KMS-11 (cell line): ENCODE measurements around the gene MACROD1.

Experiments
- H2AFZ ChIP-seq: fragments of 200-600 bp; sonication (generic); 2 replicates; pipeline ENCODE4 v1.6.1; 2016; ENCODE audit warnings: antibody characterized with exemption, mixed run types, low read depth
- H3K27ac ChIP-seq: fragments of 200-600 bp; sonication (generic); 2 replicates; pipeline ENCODE4 v1.6.1; 2016; ENCODE audit warnings: mild to moderate bottlenecking, mixed run types
- H3K27me3 ChIP-seq: fragments of 200-600 bp; sonication (generic); 2 replicates; pipeline ENCODE4 v1.6.1; 2017; ENCODE audit warnings: mild to moderate bottlenecking, low read depth, mixed run types, moderate library complexity; ENCODE audit not compliant: insufficient read depth
- H3K36me3 ChIP-seq: fragments of 200-600 bp; sonication (generic); 2 replicates; pipeline ENCODE4 v1.6.1; 2017; ENCODE audit warnings: mild to moderate bottlenecking, mixed run types; ENCODE audit not compliant: insufficient read depth
- H3K4me1 ChIP-seq: fragments of 200-600 bp; sonication (generic); 2 replicates; pipeline ENCODE4 v1.6.1; 2016; ENCODE audit warnings: mild to moderate bottlenecking, low read depth, mixed run types; ENCODE audit not compliant: poor library complexity, severe bottlenecking
- H3K4me2 ChIP-seq: fragments of 200-600 bp; sonication (generic); 2 replicates; pipeline ENCODE4 v1.7.0; 2016; ENCODE audit warnings: mild to moderate bottlenecking, mixed run types
- H3K4me3 ChIP-seq: fragments of 200-600 bp; sonication (generic); IDR thresholded peaks from 2 replicates; pipeline ENCODE4 v1.6.1; 2017; ENCODE audit warnings: low read depth, low read length, mixed read lengths; ENCODE audit not compliant: insufficient read depth
- H3K79me2 ChIP-seq: fragments of 200-600 bp; sonication (generic); 2 replicates; pipeline ENCODE4 v1.6.1; 2016; ENCODE audit warnings: low read depth, mixed run types; ENCODE audit not compliant: insufficient read depth
- H3K9ac ChIP-seq: fragments of 200-600 bp; sonication (generic); 2 replicates; pipeline ENCODE4 v1.6.1; 2016; ENCODE audit warnings: mild to moderate bottlenecking, mixed run types
- H4K20me1 ChIP-seq: fragments of 200-600 bp; sonication (generic); 2 replicates; pipeline ENCODE4 v1.6.1; 2016; ENCODE audit warnings: mild to moderate bottlenecking, mixed run types; ENCODE audit not compliant: insufficient read depth
- TF ChIP-seq, protein P1 (sequence below): fragments of 200-600 bp; sonication (generic); conservative IDR thresholded peaks from 2 replicates; pipeline ENCODE4 v1.6.1; 2017; ENCODE audit warnings: low read depth, mild to moderate bottlenecking, antibody characterized with exemption, low read length, moderate library complexity, mixed read lengths

MACROD1 gene

DNA sequence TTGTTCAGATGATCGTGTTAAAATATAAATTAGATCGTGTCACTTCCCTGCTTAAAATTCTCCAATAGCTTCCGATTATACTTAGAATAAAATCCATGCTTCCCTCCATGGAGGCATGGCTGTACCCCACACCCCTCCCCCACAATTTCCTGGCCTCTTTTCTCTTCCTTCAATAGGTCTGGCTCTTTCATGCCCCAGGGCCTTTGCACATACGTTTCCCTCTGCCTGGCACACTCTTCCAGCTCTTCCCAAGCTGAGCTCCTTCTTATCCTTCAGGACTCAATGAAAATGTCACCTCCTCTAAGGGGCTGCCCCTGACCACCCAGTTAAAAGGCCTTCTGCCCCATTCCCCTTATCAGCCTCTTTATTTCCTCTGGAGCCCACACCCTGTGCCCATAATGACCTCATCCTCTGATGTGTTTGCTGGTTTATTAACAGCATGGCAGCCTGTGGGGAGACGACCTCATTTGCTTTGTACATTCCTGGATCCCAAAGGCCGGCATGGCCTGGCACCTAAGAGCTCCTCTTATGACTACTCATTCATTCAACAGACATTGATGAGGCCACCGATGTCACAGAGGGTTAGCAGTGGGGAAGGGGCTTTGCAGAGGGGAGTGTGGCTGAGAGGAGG lies 139.2 kb downstream of the MACROD1 start:
- Histone ChIP-seq H3K4me2 (no peak overlapping the region), H3K9ac (no peak overlapping the region), H3K79me2 (no peaks in the 10 kb centered on the region), H3K36me3 (no peaks in the 10 kb centered on the region), H3K27ac (no peak overlapping the region), H3K4me3 (no peak overlapping the region), H3K27me3 (no peaks in the 10 kb centered on the region), H4K20me1 (no peaks in the 10 kb centered on the region), H2AFZ (no peak overlapping the region), H3K4me1 (peaks cover 11% of the 10 kb centered on the region)
- TF ChIP-seq, protein P1, sequence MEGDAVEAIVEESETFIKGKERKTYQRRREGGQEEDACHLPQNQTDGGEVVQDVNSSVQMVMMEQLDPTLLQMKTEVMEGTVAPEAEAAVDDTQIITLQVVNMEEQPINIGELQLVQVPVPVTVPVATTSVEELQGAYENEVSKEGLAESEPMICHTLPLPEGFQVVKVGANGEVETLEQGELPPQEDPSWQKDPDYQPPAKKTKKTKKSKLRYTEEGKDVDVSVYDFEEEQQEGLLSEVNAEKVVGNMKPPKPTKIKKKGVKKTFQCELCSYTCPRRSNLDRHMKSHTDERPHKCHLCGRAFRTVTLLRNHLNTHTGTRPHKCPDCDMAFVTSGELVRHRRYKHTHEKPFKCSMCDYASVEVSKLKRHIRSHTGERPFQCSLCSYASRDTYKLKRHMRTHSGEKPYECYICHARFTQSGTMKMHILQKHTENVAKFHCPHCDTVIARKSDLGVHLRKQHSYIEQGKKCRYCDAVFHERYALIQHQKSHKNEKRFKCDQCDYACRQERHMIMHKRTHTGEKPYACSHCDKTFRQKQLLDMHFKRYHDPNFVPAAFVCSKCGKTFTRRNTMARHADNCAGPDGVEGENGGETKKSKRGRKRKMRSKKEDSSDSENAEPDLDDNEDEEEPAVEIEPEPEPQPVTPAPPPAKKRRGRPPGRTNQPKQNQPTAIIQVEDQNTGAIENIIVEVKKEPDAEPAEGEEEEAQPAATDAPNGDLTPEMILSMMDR = no peak

DNA sequence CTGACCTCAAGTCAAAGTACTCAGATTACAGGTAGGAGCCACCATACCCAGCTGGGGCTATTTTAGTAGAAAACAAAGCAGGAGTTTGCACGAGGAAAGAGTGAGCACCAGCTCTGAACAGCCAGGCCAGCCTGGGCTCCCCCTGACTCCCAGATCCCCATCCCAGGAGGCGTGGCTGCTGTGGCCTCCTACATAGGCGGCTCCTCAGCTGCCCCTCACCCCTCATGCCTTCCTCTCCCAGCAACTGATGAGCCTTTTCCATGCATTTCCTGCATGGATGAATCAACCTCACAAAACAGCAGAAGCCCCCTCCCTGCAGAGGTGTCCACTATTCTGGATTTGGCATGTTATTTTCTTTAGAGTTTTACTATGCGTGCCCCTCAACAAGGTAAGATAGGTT lies 140.7 kb downstream of the MACROD1 start:
- no peaks in the 10 kb centered on the region for H3K27me3 ChIP-seq
- no peak overlapping the region for H2AFZ ChIP-seq
- H3K27ac ChIP-seq = no peak overlapping the region
- peaks cover 11% of the 10 kb centered on the region for H3K4me1 ChIP-seq
- no peak overlapping the region for H3K9ac ChIP-seq
- H3K4me2 ChIP-seq = no peak overlapping the region
- H3K4me3 ChIP-seq = no peak overlapping the region
- TF ChIP-seq, protein P1 = no peak
- H3K36me3 ChIP-seq = no peaks in the 10 kb centered on the region
- H4K20me1 ChIP-seq = no peaks in the 10 kb centered on the region
- H3K79me2 ChIP-seq = no peaks in the 10 kb centered on the region

DNA sequence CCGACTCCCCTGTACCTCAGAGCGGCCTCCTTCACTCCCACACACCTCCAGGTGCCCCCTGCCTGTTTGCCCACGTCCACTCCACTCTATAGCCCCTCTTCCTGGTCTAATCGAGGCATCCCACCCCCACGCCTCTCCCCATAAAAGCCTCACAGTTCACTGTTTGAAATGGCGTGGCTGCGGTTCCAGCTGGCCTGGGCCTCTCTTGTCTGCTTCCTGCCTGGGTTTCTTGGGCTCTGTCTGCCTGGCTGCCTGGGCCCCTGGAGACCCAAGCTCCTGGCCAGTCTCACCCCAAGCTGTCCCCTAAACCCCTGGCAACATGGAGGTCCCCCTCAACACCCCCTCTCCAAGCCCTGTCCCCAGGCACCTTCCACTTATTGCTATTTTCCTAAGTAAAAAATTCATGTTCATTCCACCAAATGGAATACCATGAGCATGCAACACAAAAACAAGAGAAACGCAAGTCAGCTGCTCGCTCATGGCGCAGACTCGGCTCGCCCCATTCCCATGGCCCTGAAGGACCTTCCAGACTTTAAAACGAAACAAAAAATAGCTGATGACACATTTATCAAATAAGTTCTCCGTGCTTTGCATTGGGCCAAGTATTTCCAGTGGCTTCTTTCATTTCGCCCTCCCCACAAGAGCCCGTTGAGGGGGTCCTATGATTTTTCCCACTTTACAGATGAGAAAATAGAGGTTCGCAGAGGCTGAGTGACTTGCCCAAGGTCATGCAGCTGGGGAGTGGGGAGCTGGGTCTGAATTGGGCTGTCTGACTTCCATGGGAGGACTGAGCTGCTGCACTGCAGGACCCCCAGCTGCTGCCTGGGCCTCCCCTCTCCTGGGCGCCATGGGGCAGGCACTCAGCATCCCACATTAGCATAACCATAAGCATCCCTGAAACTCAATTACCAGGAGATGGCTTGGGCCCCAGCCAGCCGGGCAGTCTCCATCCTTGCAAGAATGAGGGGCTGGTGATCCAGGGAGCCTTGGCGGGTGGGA lies 141.9 kb downstream of the MACROD1 start:
- H2AFZ ChIP-seq = no peak overlapping the region
- H3K79me2 ChIP-seq = no peaks in the 10 kb centered on the region
- H3K4me2 ChIP-seq = no peak overlapping the region
- H3K4me1 ChIP-seq = peaks cover 11% of the 10 kb centered on the region
- no peak overlapping the region for H3K27ac ChIP-seq
- H3K4me3 ChIP-seq = no peak overlapping the region
- H3K27me3 ChIP-seq = no peaks in the 10 kb centered on the region
- TF ChIP-seq, protein P1 = no peak
- H3K9ac ChIP-seq = no peak overlapping the region
- no peaks in the 10 kb centered on the region for H4K20me1 ChIP-seq
- H3K36me3 ChIP-seq = no peaks in the 10 kb centered on the region

DNA sequence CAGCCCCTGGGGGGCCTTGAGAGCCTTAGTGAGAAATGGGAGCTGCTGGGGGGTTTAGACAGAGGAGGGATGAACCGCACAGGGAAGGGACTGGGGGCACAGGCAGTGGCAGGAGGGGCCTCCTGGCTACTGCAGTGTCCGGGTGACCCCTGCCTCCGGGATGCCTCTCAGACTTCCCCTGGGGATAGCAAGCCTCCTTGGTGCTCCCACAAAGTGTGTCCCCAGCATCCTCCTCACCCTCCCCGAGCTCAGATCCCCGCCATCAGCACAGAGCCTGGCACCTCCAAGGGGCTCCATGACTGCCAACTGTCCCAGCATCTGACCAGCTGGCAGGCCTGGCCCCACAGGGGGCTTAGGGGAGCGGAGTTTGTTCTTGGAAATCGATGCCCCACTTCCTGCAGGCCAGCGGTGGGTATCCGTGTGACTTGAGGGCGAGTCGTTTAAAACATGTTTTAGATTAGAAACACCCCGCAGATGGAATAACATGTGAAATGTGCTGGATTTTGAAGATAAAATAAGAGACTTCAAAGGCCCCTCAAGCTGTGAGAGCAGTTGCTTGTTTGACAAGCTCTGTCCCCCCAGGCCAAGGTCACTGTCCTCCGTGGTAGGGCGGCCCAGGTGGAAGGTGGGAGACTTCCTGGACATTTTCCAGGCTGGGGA lies 143.7 kb downstream of the MACROD1 start:
- Histone ChIP-seq H3K27me3 (no peaks in the 10 kb centered on the region), H3K4me3 (no peak overlapping the region), H3K36me3 (no peaks in the 10 kb centered on the region), H3K27ac (no peak overlapping the region), H4K20me1 (no peaks in the 10 kb centered on the region), H3K9ac (no peak overlapping the region), H3K4me2 (no peak overlapping the region), H3K4me1 (peaks cover 11% of the 10 kb centered on the region), H2AFZ (no peak overlapping the region), H3K79me2 (no peaks in the 10 kb centered on the region)
- TF ChIP-seq, protein P1 = no peak
